Smooth muscle cell (in vitro differentiated cells): ENCODE data around the gene GPR85. TPM values are rescaled to one million over a fixed set of nuclear protein-coding genes. Genes with fewer than 3 reads are reported as not detected.
A peak's percentile ranks its signal among the peaks of the same experiment; 100 is the strongest.

ENCODE experiments used
- DNase-seq: peaks from one replicate; lab custom pipeline; 2025; ENCODE audit not compliant: unreplicated experiment; lab: John Stamatoyannopoulos, UW
- H2AFZ ChIP-seq: fragments of 200-600 bp; sonication (generic); 2 replicates; pipeline ENCODE4 v1.6.0; 2016; ENCODE audit warnings: antibody characterized with exemption, low read depth, mild to moderate bottlenecking
- H3F3A ChIP-seq: fragments of 200-600 bp; sonication (generic); 2 replicates; pipeline ENCODE4 v1.6.0; 2017; ENCODE audit warnings: antibody characterized with exemption, low read depth
- H3K27ac ChIP-seq: fragments of 200-600 bp; sonication (generic); 2 replicates; pipeline ENCODE4 v1.5.1; 2016; ENCODE audit warnings: low read depth, mild to moderate bottlenecking
- H3K27me3 ChIP-seq: fragments of 200-600 bp; sonication (generic); 2 replicates; pipeline ENCODE4 v1.6.1; 2016; ENCODE audit warnings: low read depth, mild to moderate bottlenecking
- H3K36me3 ChIP-seq: fragments of 200-600 bp; sonication (generic); 2 replicates; pipeline ENCODE4 v1.5.1; 2016; ENCODE audit warnings: low read depth
- H3K4me1 ChIP-seq: fragments of 200-600 bp; sonication (generic); 2 replicates; pipeline ENCODE4 v1.5.1; 2016; ENCODE audit warnings: low read depth
- H3K4me2 ChIP-seq: fragments of 200-600 bp; sonication (generic); 2 replicates; pipeline ENCODE4 v1.6.0; 2016; ENCODE audit warnings: mild to moderate bottlenecking
- H3K4me3 ChIP-seq: fragments of 200-600 bp; sonication (generic); 2 replicates; pipeline ENCODE4 v1.5.1; 2016; ENCODE audit warnings: mild to moderate bottlenecking
- H3K79me2 ChIP-seq: fragments of 200-600 bp; sonication (generic); 2 replicates; pipeline ENCODE4 v1.6.0; 2016; ENCODE audit warnings: low read depth, mild to moderate bottlenecking
- H3K9ac ChIP-seq: fragments of 200-600 bp; sonication (generic); 2 replicates; pipeline ENCODE4 v1.6.0; 2016; ENCODE audit warnings: low read depth
- H3K9me3 ChIP-seq: fragments of 200-600 bp; sonication (generic); replicated peaks from 2 replicates; pipeline ENCODE4 v1.5.1; 2016; ENCODE audit warnings: low read depth
- H4K20me1 ChIP-seq: fragments of 200-600 bp; sonication (generic); 2 replicates; pipeline ENCODE4 v1.6.0; 2016; ENCODE audit warnings: low read depth
- CTCF ChIP-seq: fragments of 200-600 bp; sonication (generic); IDR thresholded peaks from 2 replicates; pipeline ENCODE4 v1.5.1; 2017; ENCODE audit warnings: borderline replicate concordance, mild to moderate bottlenecking, antibody characterized with exemption; ENCODE audit not compliant: insufficient read depth, poor library complexity, severe bottlenecking
- WGBS: methylation state at CpG from one replicate; pipeline ENCODE4 v1.1.7; 2016; ENCODE audit warnings: low lambda C conversion rate; 5-methylcytosine and 5-hydroxymethylcytosine counted together
- polyA plus RNA-seq: library from polyadenylated mRNA; unstranded; fragments of >200 nt; fragmentation: Nextera tagmentation; extraction: Ambion mirVana; gene quantifications from 2 replicates; pipeline ENCODE4 v1.2.1, GENCODE V29; 2016
- total RNA-seq: library from RNA; depleted of rRNA; stranded (reverse); fragments of >200 nt; gene quantifications from 2 replicates; pipeline ENCODE4 v1.2.3, GENCODE V29; 2014

GPR85 gene
- total and polyA plus RNA-seq, 2 experiments from 2014 or later, result 0.93 to 1.9 TPM

- Histone ChIP-seq H3K9ac (no peak overlapping the region), H3K36me3 (no peaks in the 10 kb centered on the region), H3K9me3 (no peaks in the 10 kb centered on the region), H3K27ac (no peak overlapping the region), H4K20me1 (no peaks in the 10 kb centered on the region), H3K79me2 (no peaks in the 10 kb centered on the region), H3K4me1 (peaks cover 13% of the 10 kb centered on the region), H3K27me3 (peaks cover 3% of the 10 kb centered on the region), H3K4me2 (peak overlapping the region; percentile 93), H2AFZ (peak overlapping the region; percentile 52), H3K4me3 (peak overlapping the region; percentile 63), H3F3A (peaks cover 6% of the 10 kb centered on the region)
- no peak for TF ChIP-seq CTCF
- no peak for DNase-seq
- WGBS, result 66% methylated on average over 16 of the region's 16 CpGs
These were observed 741 bp downstream of the GPR85 start for GRCh38 chr7:113085781-113086390.

- Histone ChIP-seq H2AFZ (no peak overlapping the region), H3K27me3 (peaks cover 3% of the 10 kb centered on the region), H3K9me3 (no peaks in the 10 kb centered on the region), H3F3A (peaks cover 6% of the 10 kb centered on the region), H3K4me2 (no peak overlapping the region), H3K79me2 (no peaks in the 10 kb centered on the region), H4K20me1 (no peaks in the 10 kb centered on the region), H3K4me3 (no peak overlapping the region), H3K27ac (no peak overlapping the region), H3K36me3 (no peaks in the 10 kb centered on the region), H3K9ac (no peak overlapping the region), H3K4me1 (peaks cover 13% of the 10 kb centered on the region)
- no peak for TF ChIP-seq CTCF
- 83% methylated on average over 4 of the region's 4 CpGs for WGBS
- no peak for DNase-seq
These were observed 2.0 kb downstream of the GPR85 start for GRCh38 chr7:113084496-113085172.

GRCh38 chr7:113083816-113084495 lies 2.7 kb downstream of the GPR85 start:
- TF ChIP-seq CTCF, result no peak
- H3F3A ChIP-seq, result peaks cover 6% of the 10 kb centered on the region
- no peak overlapping the region for H3K27ac ChIP-seq
- no peak overlapping the region for H3K4me3 ChIP-seq
- no peak for DNase-seq
- H3K4me2 ChIP-seq, result no peak overlapping the region
- H4K20me1 ChIP-seq, result no peaks in the 10 kb centered on the region
- H3K9ac ChIP-seq, result no peak overlapping the region
- no peaks in the 10 kb centered on the region for H3K79me2 ChIP-seq
- H3K36me3 ChIP-seq, result no peaks in the 10 kb centered on the region
- H3K4me1 ChIP-seq, result peaks cover 13% of the 10 kb centered on the region
- no peak overlapping the region for H2AFZ ChIP-seq
- peaks cover 5% of the 10 kb centered on the region for H3K27me3 ChIP-seq
- H3K9me3 ChIP-seq, result no peaks in the 10 kb centered on the region
- 88% methylated on average over 10 of the region's 10 CpGs for WGBS
